HepG2 (cell line): Measurements from ENCODE around the gene PISD. TPM values are rescaled to one million over a fixed set of nuclear protein-coding genes. Genes with fewer than 3 reads are reported as not detected.

Experiments
- CREB1 ChIP-seq, 2 experiments: fragments of 450-650 bp in 1 of 2; IDR thresholded peaks; 2 replicates each; pipeline ENCODE4 v1.6.1; 2016 to 2017; ENCODE audit warnings: control low read depth in 1 of 2, mild to moderate bottlenecking in 1 of 2, missing compliant biosample characterization in 1 of 2, missing genetic modification characterization in 1 of 2
- EP300 ChIP-seq, 3 experiments: sonication (generic) in 1 of 3; formaldehyde crosslinking in 1 of 3; IDR thresholded peaks; 2 replicates each; pipeline versions ENCODE4 v1.5.1 to v1.6.1; 2011 to 2020; ENCODE audit warnings: low read depth in 2 of 3, low read length in 2 of 3, borderline replicate concordance in 1 of 3, improper control_type of control experiment in 1 of 3, mild to moderate bottlenecking in 1 of 3, missing genetic modification reagents in 1 of 3, moderate library complexity in 1 of 3
- FOSL1 ChIP-seq: sonication (generic); formaldehyde crosslinking; IDR thresholded peaks from 2 replicates; pipeline ENCODE4 v1.9.0; 2021; ENCODE audit warnings: missing genetic modification reagents, borderline replicate concordance
- FOXA3 ChIP-seq: IDR thresholded peaks from 2 replicates; pipeline ENCODE4 v1.6.1; 2016; ENCODE audit warnings: missing genetic modification reagents, missing compliant biosample characterization
- FOXP1 ChIP-seq, 2 experiments: fragments of 450-650 bp in 1 of 2; IDR thresholded peaks; 2 replicates each; pipeline ENCODE4 v1.6.1; 2017 to 2018; ENCODE audit warnings: antibody characterized with exemption in 1 of 2
- GATAD2A ChIP-seq: IDR thresholded peaks from 2 replicates; pipeline ENCODE4 v1.6.1; 2016
- HMG20A ChIP-seq: IDR thresholded peaks from 2 replicates; pipeline ENCODE4 v1.6.1; 2016; ENCODE audit warnings: borderline replicate concordance
- NR2F1 ChIP-seq, 2 experiments: fragments of 450-650 bp in 1 of 2; formaldehyde crosslinking in 1 of 2; IDR thresholded peaks; 2 replicates each; pipeline versions ENCODE4 v1.5.0 to v1.6.1; 2016 to 2020; ENCODE audit warnings: mild to moderate bottlenecking in 1 of 2, missing compliant biosample characterization in 1 of 2, missing genetic modification reagents in 1 of 2, moderate library complexity in 1 of 2
- NR2F6 ChIP-seq, 2 experiments: IDR thresholded peaks; 2 replicates each; pipeline ENCODE4 v1.6.1; 2016; ENCODE audit warnings: antibody characterized with exemption in 1 of 2, mild to moderate bottlenecking in 1 of 2
- SAFB2 ChIP-seq: sonication (generic); formaldehyde crosslinking; IDR thresholded peaks from 2 replicates; pipeline ENCODE4 v1.5.1; 2020; ENCODE audit warnings: missing genetic modification reagents, low read depth, mild to moderate bottlenecking, borderline replicate concordance
- SOX13 ChIP-seq, 3 experiments: fragments of 450-650 bp in 1 of 3; sonication (generic) in 1 of 3; formaldehyde crosslinking in 1 of 3; IDR thresholded peaks in 2 of 3; conservative IDR thresholded peaks in 1 of 3; 2 replicates each; pipeline versions ENCODE4 v1.5.0 to v1.6.1; 2016 to 2020; ENCODE audit warnings: antibody characterized with exemption in 1 of 3, mild to moderate bottlenecking in 1 of 3, missing compliant biosample characterization in 1 of 3, missing genetic modification reagents in 1 of 3, moderate library complexity in 1 of 3
- TBX3 ChIP-seq: fragments of 450-650 bp; IDR thresholded peaks from 2 replicates; pipeline ENCODE4 v1.6.1; 2017; ENCODE audit warnings: antibody characterized with exemption, mild to moderate bottlenecking, inconsistent platforms, borderline replicate concordance
- TCF7 ChIP-seq: sonication (generic); IDR thresholded peaks from 2 replicates; pipeline ENCODE4 v1.6.1; 2016; ENCODE audit warnings: antibody characterized with exemption, low read depth
- ZBTB20 ChIP-seq: sonication (generic); formaldehyde crosslinking; IDR thresholded peaks from 2 replicates; pipeline ENCODE4 v1.8.1; 2023; ENCODE audit warnings: missing genetic modification reagents, low read depth, mild to moderate bottlenecking, borderline replicate concordance
- polyA plus RNA-seq, 8 experiments: library from polyadenylated mRNA; depleted of rRNA in 3 of 8; stranded (reverse) in 7 of 8; unstranded in 1 of 8; fragments of >200 nt; fragmentation: Illumina TruSeq in 4 of 8; extraction: Trizol in 4 of 8; gene quantifications; 2 replicates each; pipeline versions ENCODE4 v1.2.1 to v1.2.3, GENCODE V29; 2011 to 2016; ENCODE audit warnings: low read depth in 4 of 8, missing spikeins in 1 of 8, mixed read lengths in 1 of 8; ENCODE audit not compliant: insufficient read depth in 1 of 8
- total RNA-seq, 5 experiments: library from RNA; depleted of rRNA; stranded (reverse); fragments of >200 nt; fragmentation: Illumina TruSeq; extraction: Trizol; gene quantifications; 2 replicates each; pipeline ENCODE4 v1.2.3, GENCODE V29; 2016; ENCODE audit warnings: low read depth in 1 of 5
- TF ChIP-seq, protein P1 (sequence below): IDR thresholded peaks from 2 replicates; pipeline ENCODE4 v1.6.1; 2012; ENCODE audit warnings: low read depth, low read length, improper control_type of control experiment
- TF ChIP-seq, protein P2 (sequence below): IDR thresholded peaks from 2 replicates; pipeline ENCODE4 v1.4.0; 2020; ENCODE audit warnings: mild to moderate bottlenecking, missing genetic modification reagents
- TF ChIP-seq, protein P3 (sequence below): IDR thresholded peaks from 2 replicates; pipeline ENCODE4 v1.6.1; 2016; ENCODE audit warnings: missing genetic modification reagents, missing compliant biosample characterization

Gene PISD
- total and polyA plus RNA-seq, 2 of the 13 experiments (the other 11 are each of a cell fraction or from before 2014, with no cell fraction given) = 30.1 to 47.7 TPM

DNA sequence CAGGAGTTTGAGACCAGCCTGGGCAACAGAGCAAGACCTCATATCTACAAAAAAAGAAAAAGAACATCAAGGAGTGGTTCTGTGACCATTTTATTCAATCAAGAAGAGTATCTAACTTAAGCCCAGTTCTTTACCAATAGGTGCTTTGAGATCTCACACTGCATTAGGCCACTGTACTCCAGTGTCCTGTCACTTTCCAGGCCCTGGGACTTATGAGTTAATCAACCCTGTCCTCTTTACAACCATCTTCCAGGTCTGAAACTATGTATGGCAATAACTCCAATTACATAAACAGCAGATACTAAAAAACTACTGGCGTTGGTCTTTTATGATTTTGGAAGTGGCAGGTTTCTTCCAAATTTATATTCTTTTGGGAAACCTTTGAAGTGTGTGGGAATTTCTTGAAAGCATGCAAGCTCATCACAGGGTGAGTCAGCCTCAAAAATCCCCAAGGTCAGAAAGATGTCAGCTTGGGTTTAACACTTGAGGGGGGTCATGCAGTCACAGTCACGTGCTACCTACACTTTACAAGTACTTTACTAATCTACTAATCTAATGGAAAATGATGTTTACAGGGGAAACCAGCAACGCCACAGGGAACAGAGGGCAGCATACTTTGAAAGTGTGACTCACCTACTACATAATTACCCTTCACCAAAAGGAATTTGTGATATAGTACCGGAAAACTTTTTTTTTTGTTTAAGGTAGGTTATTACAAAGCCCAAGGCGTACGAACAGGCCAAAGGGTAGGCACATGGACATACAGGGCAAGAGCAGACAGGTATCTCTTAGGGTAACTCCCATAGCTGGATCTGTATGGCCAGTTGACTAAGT, 15.6 kb downstream of the PISD start (continued):
- TF ChIP-seq, protein P1, sequence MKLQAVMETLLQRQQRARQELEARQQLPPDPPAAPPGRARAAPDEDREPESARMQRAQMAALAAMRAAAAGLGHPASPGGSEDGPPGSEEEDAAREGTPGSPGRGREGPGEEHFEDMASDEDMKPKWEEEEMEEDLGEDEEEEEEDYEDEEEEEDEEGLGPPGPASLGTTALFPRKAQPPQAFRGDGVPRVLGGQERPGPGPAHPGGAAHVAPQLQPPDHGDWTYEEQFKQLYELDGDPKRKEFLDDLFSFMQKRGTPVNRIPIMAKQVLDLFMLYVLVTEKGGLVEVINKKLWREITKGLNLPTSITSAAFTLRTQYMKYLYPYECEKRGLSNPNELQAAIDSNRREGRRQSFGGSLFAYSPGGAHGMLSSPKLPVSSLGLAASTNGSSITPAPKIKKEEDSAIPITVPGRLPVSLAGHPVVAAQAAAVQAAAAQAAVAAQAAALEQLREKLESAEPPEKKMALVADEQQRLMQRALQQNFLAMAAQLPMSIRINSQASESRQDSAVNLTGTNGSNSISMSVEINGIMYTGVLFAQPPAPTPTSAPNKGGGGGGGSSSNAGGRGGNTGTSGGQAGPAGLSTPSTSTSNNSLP = peak; percentile 47; the same call in 1 of the 2 replicates
- TF ChIP-seq SOX13 (IDR thresholded peaks at IDR 0.05) = no peak
- TF ChIP-seq SOX13 (CRISPR knock-in tag; conservative IDR thresholded peaks at IDR 0.05 in 1 of 2, IDR thresholded peaks at IDR 0.05 in 1 of 2) = 0 out of 4 replicates have a peak, but pooled peaks of 1 of the 2 experiments have one; percentile 34
- peak in 1 of 2 experiments; percentile 50; a peak in 2 of 4 replicates for TF ChIP-seq NR2F1 (CRISPR knock-in tag; IDR thresholded peaks at IDR 0.05)
- peak; percentile 10; the same call in 1 of the 2 replicates for TF ChIP-seq FOXA3 (CRISPR knock-in tag)
- TF ChIP-seq, protein P2, sequence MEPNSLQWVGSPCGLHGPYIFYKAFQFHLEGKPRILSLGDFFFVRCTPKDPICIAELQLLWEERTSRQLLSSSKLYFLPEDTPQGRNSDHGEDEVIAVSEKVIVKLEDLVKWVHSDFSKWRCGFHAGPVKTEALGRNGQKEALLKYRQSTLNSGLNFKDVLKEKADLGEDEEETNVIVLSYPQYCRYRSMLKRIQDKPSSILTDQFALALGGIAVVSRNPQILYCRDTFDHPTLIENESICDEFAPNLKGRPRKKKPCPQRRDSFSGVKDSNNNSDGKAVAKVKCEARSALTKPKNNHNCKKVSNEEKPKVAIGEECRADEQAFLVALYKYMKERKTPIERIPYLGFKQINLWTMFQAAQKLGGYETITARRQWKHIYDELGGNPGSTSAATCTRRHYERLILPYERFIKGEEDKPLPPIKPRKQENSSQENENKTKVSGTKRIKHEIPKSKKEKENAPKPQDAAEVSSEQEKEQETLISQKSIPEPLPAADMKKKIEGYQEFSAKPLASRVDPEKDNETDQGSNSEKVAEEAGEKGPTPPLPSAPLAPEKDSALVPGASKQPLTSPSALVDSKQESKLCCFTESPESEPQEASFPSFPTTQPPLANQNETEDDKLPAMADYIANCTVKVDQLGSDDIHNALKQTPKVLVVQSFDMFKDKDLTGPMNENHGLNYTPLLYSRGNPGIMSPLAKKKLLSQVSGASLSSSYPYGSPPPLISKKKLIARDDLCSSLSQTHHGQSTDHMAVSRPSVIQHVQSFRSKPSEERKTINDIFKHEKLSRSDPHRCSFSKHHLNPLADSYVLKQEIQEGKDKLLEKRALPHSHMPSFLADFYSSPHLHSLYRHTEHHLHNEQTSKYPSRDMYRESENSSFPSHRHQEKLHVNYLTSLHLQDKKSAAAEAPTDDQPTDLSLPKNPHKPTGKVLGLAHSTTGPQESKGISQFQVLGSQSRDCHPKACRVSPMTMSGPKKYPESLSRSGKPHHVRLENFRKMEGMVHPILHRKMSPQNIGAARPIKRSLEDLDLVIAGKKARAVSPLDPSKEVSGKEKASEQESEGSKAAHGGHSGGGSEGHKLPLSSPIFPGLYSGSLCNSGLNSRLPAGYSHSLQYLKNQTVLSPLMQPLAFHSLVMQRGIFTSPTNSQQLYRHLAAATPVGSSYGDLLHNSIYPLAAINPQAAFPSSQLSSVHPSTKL (CRISPR knock-in tag) = peak; percentile 61
- peak; percentile 48 for TF ChIP-seq TCF7
- 0 out of 2 replicates have a peak, but pooled peaks have one; percentile 42 for TF ChIP-seq FOSL1 (CRISPR knock-in tag)
- no peak for TF ChIP-seq EP300 (IDR thresholded peaks at IDR 0.05; ENCODE audit: low read depth in 2 of 2, low read length in 2 of 2)
- peak; percentile 41; the same call in 1 of the 2 replicates for TF ChIP-seq EP300 (CRISPR knock-in tag; IDR thresholded peaks at IDR 0.05; ENCODE audit: borderline replicate concordance)
- no peak for TF ChIP-seq FOXP1 (IDR thresholded peaks at IDR 0.05)
- peak; percentile 53; the same call in 1 of the 2 replicates for TF ChIP-seq FOXP1 (CRISPR knock-in tag; IDR thresholded peaks at IDR 0.05)
- peak; percentile 51 for TF ChIP-seq GATAD2A
- 0 out of 2 replicates have a peak, but pooled peaks have one; percentile 10 for TF ChIP-seq CREB1 (IDR thresholded peaks at IDR 0.05)
- TF ChIP-seq CREB1 (CRISPR knock-in tag; IDR thresholded peaks at IDR 0.05) = peak; percentile 66
- 0 out of 2 replicates have a peak, but pooled peaks have one; percentile 28 for TF ChIP-seq ZBTB20 (CRISPR knock-in tag)
- no peak for TF ChIP-seq SAFB2
- TF ChIP-seq, protein P3, sequence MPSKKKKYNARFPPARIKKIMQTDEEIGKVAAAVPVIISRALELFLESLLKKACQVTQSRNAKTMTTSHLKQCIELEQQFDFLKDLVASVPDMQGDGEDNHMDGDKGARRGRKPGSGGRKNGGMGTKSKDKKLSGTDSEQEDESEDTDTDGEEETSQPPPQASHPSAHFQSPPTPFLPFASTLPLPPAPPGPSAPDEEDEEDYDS = 0 out of 2 replicates have a peak, but pooled peaks have one; percentile 17
- 0 out of 2 replicates have a peak, but pooled peaks have one; percentile 25 for TF ChIP-seq NR2F6 (IDR thresholded peaks at IDR 0.05)
- TF ChIP-seq NR2F6 (CRISPR knock-in tag; IDR thresholded peaks at IDR 0.05) = no peak
- TF ChIP-seq HMG20A = peak; percentile 33; the same call in 1 of the 2 replicates
- TF ChIP-seq TBX3 = peak; percentile 67; the same call in 1 of the 2 replicates
